IPS-NIHi11 (cell line): ENCODE data around the gene ZNF205.

Experiments used
- DNase-seq: peaks from one replicate; pipeline ENCODE4 v3.0.0; 2012; ENCODE audit warnings: mixed read lengths, low spot score

The ZNF205 gene

GRCh38 chr16:3084969-3085670 lies 27.3 kb upstream of the ZNF205 start:
- DNase-seq: no peak

GRCh38 chr16:3085868-3086595 lies 26.4 kb upstream of the ZNF205 start:
- DNase-seq: no peak

DNA sequence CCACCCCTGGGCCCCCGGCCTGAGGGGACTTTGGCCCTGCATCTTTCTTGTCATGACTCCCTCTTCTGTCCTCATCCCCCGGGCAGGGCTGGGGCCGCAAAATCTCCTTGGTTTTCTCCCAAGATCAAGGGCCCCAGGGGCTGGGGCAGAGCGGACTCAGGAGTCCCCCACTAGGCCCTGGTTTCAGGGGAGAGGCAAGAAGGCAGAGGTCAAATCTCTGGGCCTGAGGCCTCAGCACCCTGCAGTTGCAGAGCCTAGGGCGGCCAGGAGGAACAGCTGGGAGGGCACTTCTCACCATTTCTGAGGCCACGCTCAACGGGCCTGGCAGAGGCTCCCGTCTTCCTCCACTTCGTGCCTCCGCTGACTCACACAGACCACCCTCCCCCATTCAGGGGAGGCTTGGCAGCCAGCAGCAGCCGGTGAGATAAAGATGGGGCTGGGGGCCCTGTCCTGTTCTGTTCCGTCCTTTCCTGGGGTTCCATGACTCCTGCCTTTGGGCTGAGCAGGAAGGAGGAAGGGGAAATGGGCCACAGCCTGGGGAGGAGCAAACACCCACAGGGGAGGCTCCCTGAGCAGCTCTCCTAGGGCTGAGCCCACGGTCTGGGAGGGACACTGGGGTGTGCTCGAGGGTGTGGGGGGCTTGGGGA lies 25.7 kb upstream of the ZNF205 start:
- peak; percentile 5 for DNase-seq

- peak; percentile 38 for DNase-seq
Measured at GRCh38 chr16:3087243-3088235, 24.8 kb upstream of the ZNF205 start.

DNA sequence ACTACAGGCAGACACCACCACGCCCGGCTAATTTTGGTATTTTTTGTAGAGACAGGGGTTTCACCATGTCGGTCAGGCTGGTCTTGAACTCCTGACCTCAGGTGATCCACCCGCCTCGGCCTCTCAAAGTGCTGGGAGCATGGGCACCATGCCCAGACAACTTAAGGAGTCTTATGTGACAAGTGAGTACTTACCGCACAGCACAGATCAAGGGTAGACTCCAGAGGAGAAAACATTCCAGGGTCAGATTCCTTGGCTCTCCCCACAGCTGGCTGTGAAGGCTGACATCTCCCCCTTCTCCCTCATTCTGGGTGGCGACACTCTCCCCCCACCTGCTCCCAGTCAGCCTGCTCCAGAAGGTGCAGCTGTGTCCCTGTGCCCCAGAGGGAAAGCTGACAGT lies 23.9 kb upstream of the ZNF205 start:
- DNase-seq: peak; percentile 3

- peak; percentile 16 for DNase-seq
Measured at GRCh38 chr16:3088925-3089716, 23.3 kb upstream of the ZNF205 start.

DNA sequence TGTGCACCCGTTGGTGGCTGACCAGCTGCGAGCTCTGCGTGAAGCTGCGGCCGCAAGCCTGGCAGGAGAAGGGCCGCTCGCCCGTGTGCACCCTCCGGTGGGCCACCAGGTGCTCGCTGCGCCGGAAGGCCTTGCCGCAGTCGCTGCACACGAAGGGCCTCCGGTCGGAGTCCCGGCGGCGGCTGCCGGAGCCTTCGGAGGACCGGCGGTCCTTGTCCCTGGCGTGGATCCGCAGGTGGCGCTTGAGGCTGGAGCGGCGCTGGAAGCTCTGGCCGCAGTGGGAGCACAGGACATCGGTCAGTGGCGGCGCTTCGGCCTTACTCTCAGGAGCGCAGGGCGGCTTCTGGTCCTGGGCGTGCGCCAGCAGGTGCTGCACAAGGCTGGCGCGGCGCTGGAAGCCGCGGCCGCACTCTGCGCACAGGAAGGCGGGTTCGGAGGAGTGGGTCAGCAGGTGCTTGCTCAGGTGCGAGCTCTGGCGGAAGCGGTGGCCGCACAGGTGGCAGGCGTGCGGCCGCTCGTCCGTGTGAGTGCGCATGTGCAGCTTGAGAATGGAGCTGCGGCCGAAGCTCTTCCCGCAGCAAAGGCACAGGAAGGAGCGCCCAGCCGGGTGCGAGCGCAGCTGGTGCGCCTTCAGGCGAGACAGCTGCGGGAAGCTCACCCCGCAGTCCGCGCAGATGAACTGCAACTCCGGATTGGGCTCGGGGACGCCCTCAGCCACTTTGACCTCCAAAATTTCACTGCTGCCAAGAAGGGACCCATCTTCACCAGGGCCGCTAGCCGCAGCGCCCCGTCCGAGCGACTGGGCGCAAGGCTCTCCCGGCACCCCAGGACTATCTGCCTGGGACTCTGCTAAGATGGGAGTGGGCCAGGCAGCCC lies 22.4 kb upstream of the ZNF205 start:
- DNase-seq: peak; percentile 8

- no peak for DNase-seq
Measured at GRCh38 chr16:3091551-3091950, 20.8 kb upstream of the ZNF205 start.

DNA sequence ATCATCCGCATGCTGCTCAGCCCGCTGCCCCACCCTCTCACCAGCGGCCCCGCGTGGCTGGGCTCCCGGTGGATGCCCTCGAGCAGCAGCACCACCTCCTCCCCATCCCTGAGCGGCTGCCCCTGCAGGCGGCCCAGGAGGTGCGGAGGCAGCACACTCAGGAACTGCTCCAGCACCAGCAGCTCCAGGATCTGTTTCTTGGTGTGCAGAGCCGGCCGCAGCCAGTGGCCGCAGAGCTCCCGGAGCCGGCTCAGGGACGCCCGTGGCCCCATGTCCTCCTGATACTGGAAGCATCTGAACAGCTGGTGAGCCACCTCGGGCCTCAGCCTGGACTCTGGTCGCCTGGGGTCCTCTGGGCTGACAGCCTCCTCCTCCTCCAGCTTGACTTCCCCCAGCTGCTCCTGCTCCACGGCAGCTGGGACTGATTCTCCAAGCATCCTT lies 19.9 kb upstream of the ZNF205 start:
- DNase-seq: no peak

DNA sequence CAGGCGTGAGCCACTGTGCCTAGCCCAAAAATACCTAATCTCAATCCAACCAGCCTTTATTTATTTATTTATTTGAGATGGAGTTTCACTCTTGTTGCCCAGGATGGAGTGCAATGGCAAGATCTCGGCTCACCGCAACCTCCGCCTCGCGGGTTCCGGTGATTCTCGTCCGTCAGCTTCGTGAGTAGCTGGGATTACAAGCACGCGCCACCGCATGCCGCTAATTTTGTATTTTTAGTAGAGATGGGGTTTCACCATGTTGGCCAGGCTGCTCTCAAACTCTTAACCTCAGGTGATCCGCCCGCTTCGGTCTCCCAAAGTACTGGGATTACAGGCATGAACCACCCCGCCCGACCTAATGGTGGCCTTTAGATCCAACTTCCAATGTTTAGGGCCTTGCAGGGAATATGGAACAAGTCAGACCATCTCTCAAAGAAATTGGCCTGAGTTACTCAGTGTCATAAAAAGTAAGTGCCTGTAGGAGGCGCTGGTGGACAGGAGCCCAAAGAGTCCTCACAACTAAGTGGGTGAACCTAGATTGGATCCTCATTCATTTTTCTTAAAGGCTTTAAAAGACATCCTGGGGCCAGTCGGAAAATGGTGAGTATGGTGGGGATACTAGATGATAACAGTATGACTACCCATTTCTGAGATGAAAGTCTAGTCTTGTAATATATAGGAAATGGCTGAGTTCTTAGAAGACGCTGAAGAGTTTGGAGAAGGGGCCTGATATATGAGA lies 17.9 kb upstream of the ZNF205 start:
- DNase-seq: peak; percentile 79

- DNase-seq: no peak
Measured at GRCh38 chr16:3095869-3096268, 16.5 kb upstream of the ZNF205 start.

GRCh38 chr16:3096362-3096761 lies 16.0 kb upstream of the ZNF205 start:
- no peak for DNase-seq

DNA sequence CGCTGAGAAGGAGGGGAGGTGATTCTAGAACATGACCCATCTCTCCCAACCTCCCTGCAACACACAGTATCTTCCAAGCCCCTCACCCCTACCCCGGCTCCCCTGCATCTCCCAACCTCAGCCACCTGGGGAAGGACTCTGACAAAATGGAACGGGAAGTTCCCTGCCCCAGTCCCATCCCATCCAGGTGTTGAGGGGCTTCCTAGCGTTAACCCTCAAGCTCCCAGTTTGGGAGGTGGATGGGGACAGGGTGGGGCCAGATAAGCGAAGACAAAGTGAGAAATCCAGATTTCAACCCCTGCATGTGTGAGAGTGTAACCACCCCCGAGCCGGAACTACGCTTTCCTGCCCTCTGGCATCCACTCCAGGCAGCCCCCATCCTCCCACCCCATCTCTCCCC lies 15.1 kb upstream of the ZNF205 start:
- peak; percentile 32 for DNase-seq

DNA sequence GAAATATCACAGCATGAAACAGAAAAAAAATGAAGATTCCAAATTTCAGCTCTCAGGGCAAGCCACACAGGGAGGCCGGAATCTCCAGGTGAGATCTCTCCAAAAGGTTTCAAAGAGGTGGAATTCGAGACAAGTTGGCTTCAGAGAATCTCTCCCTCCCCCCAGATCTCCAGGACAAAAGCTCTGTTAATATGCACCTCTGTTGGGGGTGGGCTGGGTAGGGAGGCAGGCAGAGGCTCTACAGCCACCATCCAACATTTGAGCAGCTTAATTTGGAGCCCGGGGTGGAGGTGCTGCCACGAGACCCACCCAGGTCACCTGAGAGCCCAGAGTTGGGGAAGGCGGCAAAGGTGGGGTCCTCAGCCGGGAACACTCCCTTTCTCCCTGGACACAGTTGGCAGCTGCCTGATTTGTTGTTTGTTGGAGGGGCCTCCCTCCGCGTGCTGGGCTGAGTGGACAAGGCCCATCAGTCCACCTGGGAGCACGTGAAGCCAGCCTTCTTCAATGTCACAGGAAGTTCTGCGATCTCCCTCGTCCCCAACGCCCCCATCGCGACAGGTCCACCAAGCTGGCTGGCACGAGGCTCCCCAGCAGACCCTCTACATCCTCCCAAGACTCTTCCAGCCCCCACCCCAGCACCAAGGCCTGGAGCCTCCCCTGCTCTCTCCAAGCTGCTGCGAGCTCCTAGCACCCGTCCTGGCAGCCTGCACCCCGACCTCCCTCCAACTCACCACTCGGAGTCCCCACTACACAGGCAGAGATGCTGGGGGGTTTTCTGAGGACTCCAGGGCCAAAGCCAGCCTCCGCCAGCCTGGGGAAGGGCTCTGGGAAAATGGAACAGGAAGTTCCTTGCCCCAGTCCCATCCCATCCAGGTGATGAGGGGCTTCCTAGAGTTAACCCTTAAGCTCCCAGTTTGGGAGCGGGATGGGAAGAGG lies 13.7 kb upstream of the ZNF205 start, which contains the start of gene ZSCAN10:
Gene ZSCAN10, minus strand, starts transcription at position 836 of the 936 bp plus-strand sequence. CDS start 6,357 bp downstream, outside the sequence.
- peak; percentile 67 for DNase-seq

- DNase-seq: no peak
Measured at GRCh38 chr16:3099395-3099731, 13.0 kb upstream of the ZNF205 start.

GRCh38 chr16:3099732-3100499 lies 12.5 kb upstream of the ZNF205 start:
- DNase-seq: peak; percentile 89
